GM18951 (cell line): ENCODE measurements around the gene KIFAP3.
"Not testable (repeated sequence)": the region's sequence is repeated elsewhere in the genome, so short reads cannot be mapped to it uniquely, and the experiment has no call there.

Source experiments
- POLR2A ChIP-seq: IDR thresholded peaks from 4 replicates; pipeline ENCODE4 v1.6.1; 2011; ENCODE audit warnings: mild to moderate bottlenecking; ENCODE audit not compliant: insufficient read length, insufficient read depth; ENCODE audit errors: extremely low read depth
- in situ Hi-C: fragments of 300-500 bp; cut with MboI; formaldehyde crosslinking; loops from one replicate; pipeline ENCODE4 v1.12.0; 2022; ENCODE audit warnings: low sequenced_read_pairs, mixed read lengths, inconsistent platforms; ENCODE audit not compliant: unreplicated experiment

The KIFAP3 gene

DNA sequence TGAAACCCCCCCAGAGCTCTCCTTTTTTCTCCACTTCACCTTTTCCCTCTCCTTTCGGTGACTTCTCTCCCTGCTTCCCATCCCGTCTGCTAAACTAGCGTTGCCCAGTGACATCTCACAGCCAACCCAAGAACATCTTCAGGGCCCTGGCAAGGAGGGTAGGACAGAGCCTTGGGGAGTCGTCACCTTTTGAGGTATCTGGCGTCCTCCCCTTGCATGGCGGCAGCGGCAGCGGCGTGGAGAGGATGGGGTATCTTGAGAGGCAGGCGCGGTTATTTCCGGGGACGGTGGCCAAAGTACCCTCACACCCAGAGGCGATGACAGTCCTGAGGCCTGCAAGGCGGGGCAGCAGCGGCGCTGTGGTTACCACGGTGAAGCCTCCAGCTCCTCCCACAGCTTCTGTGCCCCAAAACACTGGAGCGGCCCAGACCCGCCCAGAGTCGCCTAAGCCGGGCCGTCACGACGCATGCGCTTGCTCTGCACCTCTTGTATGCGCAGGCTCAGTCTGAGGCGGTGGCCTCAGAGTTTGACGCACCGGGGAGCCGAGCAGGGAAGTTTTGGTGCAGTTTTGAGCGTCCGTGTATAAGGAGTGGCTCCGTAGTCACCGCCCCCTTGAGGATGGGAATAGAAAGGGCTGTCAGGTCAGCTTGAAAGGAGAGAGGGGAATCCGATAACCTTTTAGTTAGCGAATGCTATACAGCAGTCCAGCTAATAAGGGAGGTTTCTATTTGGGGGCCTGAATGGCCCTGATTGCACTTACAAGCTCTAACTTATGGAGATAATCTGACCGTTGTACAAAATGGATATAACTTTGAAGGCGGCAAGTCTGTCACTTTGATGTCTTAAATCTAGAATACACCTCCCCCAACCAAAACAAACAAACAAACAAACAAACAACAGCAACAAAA lies at the start of gene KIFAP3:
TSS of gene KIFAP3 (minus strand) at position 446 of the 908 bp plus-strand sequence. CDS start at position 218, 228 bp downstream.
- in situ Hi-C loops: no loop called here
- TF ChIP-seq POLR2A: peak; percentile 76

DNA sequence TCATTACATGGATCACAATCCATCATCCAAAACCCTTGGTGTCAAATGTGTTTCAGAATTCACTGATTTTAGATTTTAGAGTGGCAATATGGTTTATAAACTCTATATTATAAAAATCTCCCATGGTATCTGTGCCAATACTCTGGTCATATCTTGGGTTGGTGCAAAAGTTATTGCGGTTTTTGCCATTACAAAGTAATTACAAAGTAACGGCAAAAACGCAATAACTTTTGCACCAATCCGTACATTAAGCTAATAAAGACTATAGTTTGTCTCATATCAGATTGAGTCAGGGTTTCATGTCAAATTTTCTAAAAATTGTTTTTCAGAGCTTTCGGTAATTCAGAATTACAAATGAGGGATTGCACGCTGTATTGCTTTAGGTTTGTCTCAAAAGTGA lies 47.9 kb upstream of the KIFAP3 start:
- TF ChIP-seq POLR2A: no peak

DNA sequence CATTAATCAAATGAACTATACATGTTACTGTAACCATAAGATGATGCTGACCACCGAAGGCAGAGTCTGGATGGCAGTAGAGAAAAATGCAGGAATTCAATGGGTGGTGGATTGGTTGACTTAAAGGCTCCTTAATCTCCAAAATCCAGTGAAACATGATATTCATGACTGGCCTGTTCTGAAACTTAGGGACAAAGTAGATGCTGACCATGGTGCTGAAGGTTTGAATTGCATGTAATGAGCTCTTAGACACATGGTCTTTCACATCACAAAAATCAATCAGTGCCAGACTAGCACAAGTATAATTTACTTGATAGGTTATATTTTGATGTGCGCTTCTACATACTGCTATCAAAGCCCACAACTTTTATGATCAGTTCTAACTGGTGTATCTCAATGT lies 40.4 kb upstream of the KIFAP3 start:
- no peak for TF ChIP-seq POLR2A
- in situ Hi-C loops: no loop called here

More for the DNA sequence above, 47.9 kb upstream of the KIFAP3 start:
- in situ Hi-C loops: no loop called here

DNA sequence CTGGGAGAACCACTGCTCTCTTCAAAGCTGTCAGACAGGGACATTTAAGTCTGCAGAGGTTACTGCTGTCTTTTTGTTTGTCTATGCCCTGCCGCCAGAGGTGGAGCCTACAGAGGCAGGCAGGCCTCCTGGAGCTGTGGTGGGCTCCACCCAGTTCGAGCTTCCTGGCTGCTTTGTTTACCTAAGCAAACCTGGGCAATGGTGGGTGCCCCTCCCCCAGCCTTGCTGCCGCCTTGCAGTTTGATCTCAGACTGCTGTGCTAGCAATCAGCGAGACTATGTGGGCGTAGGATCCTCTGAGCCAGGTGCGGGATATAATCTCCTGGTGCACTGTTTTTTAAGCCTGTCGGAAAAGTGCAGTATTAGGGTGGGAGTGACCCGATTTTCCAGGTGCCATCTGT lies 38.6 kb upstream of the KIFAP3 start:
- in situ Hi-C loops: not testable (repeated sequence)

DNA sequence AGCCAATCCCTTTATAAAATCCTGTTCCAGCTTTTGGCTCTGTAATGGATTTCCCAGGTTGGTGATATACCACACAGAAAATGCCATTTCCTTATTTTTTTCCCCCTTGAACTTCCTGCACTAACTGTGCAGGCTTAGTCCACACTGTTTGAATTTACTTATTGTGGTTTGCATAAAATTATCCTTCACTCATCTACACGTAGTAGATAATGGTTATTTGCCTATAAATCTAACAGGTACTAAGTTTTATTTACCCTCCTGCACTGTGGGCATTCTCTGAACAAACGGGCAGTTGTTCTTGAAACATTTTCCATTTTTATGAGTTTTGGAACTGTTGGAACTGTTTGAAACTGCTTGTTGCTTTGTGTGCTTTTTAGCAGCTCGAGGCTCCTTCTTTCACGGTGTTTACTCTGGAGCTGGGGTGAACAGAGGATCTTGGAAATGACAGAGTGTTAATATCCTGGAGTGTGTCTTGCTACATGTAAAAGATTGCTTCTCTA lies 23.0 kb upstream of the KIFAP3 start:
- no peak for TF ChIP-seq POLR2A
- in situ Hi-C loops: no loop called here

DNA sequence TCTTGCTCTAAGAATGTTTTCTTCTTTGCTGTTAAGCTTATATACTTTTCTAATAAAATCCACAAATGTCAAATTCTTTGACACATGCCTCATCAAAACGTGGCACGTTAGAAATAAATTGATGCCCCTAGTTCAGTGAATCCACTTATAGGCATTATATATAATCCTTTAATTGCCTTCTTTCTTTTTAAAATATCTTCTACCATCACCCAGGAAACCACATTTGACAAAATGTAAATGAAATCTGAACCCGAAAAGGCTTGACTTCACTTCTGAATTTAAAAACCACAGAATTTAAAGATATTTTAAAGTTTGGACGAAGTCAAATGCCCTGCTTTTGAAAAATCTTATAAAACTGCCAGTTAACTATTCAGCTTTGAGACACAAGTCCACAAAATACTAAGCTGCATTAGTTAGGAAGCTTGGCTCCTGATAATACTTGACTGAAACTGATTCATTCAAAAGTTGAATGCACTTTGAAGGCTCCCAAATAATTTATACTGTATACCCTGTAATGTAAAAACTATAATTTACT lies 22.4 kb upstream of the KIFAP3 start:
- in situ Hi-C loops: no loop called here

DNA sequence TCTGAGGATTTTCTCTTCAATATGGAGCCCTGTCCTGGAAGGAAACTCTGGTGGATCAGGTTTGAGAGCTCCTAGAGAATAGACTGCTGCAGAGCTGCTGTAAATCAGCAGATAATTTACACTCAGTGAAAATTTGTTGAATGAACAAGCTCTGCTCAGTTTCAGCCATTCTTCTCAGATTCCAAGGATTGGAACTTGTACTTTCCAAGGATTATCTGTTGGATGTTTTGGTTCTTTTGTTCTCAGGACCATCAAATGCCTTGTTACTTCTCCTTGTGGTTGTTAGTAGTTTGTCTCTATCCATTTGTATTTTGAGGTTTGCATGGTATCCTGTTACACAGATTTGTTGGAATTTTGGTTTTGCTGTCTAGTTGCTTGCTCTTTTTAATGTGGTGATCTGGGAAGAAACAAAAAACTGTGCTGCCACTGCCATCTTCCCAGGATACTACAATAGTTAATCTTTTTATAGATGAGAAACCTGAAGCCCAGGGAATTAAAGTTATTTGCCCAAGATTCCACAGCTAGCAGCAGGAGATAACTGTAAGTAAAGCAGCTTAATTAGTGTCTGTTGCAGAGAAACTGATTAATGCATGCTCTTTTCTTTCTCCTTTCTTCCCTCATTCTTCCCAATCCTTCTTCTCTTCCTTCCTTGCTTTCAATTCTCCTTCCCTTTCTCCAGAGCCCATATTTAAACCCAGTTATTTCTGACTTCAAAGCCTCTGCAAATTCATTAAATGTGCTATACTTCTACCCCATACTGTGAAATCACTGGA lies 21.7 kb upstream of the KIFAP3 start:
- in situ Hi-C loops: no loop called here
- TF ChIP-seq POLR2A: no peak

More for the DNA sequence above, 22.4 kb upstream of the KIFAP3 start:
- TF ChIP-seq POLR2A: no peak

DNA sequence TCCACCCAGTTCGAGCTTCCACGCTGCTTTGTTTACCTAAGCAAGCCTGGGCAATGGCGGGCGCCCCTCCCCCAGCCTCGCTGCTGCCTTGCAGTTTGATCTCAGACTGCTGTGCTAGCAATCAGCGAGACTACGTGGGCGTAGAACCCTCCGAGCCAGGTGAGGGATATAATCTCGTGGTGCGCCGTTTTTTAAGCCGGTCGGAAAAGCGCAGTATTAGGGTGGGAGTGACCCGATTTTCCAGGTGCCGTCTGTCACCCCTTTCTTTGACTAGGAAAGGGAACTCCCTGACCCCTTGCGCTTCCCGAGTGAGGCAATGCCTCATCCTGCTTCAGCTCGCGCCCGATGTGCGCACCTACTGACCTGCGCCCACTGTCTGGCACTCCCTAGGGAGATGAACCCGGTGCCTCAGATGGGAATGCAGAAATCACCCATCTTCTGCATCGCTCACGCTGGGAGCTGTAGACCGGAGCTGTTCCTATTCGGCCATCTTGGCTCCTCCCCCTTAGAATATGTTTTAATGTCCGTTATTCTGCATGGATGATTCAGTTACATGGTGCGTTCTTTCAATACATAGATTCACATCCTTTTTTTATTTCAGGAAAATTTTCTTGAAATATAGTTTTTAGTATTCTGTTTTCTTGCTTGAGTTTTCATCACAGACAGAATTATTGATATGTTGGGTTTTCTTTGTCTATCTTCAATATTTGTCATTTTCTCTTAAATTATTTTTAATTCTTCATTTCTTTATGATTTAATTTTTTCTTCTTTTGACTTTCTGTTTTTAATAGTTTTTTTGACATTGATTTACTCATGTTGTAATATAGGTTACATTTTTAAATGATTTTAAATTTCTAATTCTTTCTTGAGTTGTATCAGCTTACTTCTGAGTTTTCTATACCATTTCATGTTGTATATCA lies 20.5 kb upstream of the KIFAP3 start:
- in situ Hi-C loops: not testable (repeated sequence)

DNA sequence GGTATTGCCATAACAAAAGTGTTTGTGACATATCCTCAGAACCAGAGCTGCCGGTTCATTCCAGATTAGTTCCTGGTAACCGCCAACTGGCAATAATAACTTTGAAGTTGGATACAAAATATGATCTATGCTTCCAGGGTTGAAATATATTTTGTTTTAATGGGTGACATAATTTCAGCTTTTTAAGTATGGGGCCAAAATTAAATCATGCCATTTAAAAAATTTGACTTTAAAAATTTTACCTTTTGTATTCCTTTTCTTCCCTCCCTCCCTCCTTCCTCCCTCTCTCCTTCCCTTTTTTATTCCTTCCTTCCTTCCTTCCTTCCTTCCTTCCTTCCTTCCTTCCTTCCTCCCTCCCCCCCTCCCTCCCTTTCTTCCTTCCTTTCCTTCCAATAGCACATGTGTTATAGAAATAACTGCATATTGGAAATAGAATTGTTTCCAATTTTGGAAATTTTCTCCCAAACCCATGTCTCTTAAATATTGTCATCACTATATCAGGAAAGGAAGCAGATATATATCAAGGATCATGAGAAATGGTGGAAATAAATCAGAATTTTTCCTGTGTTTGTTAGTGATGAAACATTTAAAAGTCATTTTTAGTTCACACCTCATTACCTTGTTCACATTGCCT lies 12.0 kb upstream of the KIFAP3 start:
- no peak for TF ChIP-seq POLR2A
- in situ Hi-C loops: no loop called here

DNA sequence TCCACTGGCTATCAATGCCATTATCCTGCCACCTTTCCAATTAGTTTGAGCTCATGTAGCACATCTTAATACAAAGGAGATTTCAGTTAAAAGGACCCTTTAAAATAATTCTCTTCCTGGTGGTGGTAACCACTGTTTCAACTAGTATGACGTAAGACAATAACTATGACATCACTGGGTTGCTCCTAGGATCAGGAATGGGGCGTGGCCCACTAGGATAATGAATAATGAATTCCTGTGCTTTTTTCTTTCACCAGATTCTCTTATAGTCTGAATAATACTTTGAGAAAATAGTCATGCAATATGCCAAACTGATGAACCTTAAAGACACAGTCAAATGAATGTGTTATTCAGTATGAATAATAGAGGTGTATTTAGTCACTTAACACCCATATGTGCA lies 10.6 kb upstream of the KIFAP3 start:
- in situ Hi-C loops: no loop called here

DNA sequence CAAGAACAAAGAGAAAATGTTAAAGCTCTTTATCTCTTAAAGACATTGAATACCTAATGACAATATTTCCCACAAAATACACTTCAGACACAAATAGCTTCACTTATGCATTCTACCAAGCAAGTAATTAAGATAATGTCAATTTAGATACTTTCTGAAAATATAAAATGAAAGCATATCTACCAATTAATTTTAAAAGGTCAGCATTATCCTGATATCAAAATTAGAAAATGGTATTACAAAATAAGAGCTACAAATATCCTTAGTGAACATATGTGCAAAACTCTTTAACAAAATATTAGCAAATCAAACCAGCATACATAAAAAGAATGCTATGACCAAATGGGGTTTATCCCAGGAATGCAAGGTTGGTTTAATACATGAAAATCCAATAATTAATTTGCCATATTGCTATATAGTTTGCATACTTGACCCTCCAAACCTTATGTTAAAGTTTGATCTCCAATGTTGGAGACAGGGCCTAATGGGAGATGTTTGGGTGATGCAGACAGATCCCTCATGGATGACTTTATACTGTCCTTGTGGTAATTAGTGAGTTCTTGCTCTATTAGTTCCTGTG lies 4.2 kb upstream of the KIFAP3 start:
- in situ Hi-C loops: no loop called here
- TF ChIP-seq POLR2A: no peak

More for the DNA sequence above, 10.6 kb upstream of the KIFAP3 start:
- TF ChIP-seq POLR2A: no peak

DNA sequence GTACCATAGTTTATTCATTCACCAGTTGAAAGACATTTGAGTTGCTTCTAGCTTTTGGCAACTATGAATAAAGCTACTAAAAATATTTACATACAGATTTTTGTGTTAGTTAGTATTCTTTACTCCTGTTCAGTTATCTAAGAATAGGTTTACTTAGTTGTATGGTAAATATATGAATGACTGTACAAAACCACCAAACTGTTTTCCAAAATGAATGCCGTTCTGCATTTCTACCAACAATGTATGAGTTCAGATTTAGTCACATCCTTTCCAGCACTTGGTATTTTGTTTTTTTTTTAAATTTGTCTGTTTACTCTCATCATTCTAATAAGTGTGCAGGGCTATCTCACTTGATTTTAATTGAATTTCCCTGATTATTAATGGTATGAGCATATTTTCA lies 3.4 kb upstream of the KIFAP3 start:
- in situ Hi-C loops: no loop called here
- no peak for TF ChIP-seq POLR2A

DNA sequence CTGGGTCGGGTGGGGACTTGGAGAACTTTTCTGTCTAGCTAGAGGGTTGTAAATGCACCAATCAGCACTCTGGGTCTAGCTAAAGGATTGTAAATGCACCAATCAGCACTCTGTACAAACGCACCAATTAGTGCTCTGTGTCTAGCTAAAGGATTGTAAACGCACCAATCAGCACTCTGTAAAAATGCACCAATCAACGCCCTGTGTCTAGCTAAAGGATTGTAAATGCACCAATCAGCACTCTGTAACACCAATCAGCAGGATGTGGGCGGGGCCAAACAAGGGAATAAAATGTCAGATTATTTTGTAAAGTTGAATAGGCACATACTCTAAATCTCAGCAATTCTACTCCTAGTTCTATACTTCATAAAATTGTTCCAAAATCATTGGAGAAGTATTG lies 2.5 kb upstream of the KIFAP3 start:
- in situ Hi-C loops: not testable (repeated sequence)
